Femur (tissue), 1 donor: Measurements from ENCODE around the gene PITPNB.
A peak's percentile ranks its signal among the peaks of the same experiment; 100 is the strongest.

ENCODE experiments used
- DNase-seq: peaks from one replicate; pipeline ENCODE4 v3.0.0-alpha.2; 2017

Gene PITPNB

GRCh38 chr22:27919222-27919941 lies at the start of gene PITPNB:
Gene PITPNB, minus strand, starts transcription at chr22:27919256. Its CDS starts 65 bp downstream, at chr22:27919191.
- DNase-seq = peak; percentile 99

GRCh38 chr22:27966168-27967064 lies 47.4 kb upstream of the PITPNB start:
- DNase-seq = no peak

DNA sequence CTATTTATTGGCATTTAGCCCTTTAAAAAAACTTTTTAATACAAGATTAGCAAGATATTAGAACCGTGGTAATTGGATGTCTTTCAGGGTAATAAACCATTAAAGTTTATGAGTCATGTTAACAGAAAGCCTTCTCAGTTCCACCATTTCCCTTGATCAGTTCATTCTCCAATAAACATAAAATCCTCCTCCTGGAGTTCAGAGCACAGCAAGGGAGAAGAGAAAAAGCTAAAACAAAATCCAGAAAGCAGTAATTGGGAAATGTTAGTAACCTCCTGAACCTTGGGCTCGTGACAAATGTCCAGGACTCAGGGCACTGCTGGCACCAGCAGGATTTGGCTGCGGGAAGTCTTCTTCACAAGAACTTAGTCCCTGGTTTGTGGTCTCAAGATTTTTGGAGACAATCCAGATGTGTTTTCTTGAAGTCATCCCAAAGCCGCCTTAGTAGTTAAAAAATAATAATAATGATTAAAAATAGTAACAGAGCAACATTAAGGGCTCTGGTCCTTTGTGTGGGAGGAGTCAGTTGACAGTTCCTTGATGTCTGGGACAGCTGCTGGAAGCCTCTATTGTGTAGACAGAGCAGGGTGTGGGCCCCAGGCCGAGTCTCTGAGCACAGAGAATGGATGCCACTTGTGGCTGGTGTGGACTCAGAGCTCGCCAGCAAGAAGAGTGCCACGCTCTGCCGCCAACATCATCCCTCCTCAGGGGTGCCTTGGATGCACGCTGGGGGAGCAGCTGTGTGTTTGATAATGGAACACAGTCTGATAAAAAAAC lies 43.4 kb upstream of the PITPNB start:
- peak; percentile 49 for DNase-seq

- DNase-seq = no peak
These were observed 42.6 kb upstream of the PITPNB start for GRCh38 chr22:27961680-27962079.

DNA sequence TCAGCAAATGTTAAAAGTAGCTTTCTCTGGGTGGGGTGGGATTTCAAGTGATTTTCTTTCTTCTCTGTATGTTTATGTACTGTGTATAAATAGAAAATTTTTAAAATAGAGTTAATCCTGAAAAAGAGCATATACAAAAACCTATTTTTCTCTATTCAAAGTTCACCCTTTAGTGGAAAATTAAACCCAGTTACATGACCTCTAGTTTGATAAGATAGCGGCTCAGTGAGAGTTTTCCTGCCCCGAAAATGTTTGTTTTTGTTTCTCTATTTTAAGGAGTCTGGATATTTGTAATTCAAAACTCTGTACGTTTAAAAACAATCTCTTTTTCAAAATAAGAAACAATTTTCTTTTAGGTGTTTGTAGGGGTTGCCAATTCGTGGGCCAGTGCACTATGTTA lies 42.1 kb upstream of the PITPNB start:
- DNase-seq = no peak

GRCh38 chr22:27959335-27960090 lies 40.5 kb upstream of the PITPNB start:
- no peak for DNase-seq

- no peak for DNase-seq
These were observed 33.7 kb upstream of the PITPNB start for GRCh38 chr22:27952779-27953178.

DNA sequence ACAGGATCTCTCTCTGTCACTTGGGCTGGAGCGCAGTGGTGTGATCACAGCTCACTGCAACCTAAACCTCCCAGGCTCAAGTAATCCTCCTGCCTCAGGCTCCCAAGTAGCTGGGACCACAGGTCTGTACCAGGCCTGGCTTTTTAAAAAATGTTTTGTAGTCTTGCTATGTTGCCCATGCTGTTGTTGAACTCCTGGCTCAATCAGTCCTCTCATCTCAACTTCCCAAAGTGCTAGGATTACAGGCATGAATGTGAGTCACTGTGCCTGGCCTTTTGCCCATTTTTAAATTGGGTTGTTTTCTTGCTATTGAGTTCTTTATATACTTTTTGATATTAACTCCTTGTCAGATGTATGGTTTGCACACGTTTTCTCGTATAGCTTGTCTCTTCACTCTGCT lies 33.0 kb upstream of the PITPNB start:
- DNase-seq = no peak

DNA sequence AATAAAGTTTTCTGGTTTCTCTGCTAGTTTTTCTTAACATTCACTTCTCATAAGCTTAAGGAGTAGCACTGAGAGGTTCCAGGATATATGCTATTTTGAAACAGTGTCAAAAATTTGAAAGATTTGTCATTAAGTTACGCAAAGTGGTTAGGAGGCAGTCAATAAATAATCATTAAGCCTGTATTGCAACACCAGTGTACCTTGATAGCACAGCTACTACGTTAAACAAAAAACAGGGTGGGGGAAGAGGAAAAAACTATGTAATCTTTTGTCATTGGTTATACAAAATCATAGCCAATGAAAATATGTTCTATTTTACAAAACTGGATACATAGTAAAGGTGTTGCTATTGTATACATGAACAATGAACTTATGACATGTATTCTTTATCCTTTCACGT lies 30.4 kb upstream of the PITPNB start:
- DNase-seq = no peak

GRCh38 chr22:27948569-27948968 lies 29.5 kb upstream of the PITPNB start:
- no peak for DNase-seq

DNA sequence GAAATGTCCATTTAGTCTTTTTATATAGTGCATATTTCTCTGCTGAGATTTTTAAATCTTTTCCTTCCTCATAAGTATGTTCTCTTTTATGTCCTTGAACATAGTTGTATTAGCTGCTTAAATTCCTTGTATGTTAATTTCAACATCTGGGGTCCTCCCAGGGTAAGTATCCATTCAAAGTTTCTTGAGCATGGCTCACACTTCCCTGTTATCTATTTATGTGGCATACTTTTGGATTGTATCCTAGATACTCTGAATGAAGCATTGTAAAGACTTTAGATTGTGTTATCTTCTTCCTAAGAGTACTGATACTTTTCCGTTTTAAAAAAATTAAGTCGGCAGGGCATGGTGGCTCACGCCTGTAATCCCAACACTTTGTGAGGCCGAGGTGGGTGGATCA lies 28.4 kb upstream of the PITPNB start:
- DNase-seq = no peak

GRCh38 chr22:27941143-27941542 lies 22.1 kb upstream of the PITPNB start:
- DNase-seq = no peak

DNA sequence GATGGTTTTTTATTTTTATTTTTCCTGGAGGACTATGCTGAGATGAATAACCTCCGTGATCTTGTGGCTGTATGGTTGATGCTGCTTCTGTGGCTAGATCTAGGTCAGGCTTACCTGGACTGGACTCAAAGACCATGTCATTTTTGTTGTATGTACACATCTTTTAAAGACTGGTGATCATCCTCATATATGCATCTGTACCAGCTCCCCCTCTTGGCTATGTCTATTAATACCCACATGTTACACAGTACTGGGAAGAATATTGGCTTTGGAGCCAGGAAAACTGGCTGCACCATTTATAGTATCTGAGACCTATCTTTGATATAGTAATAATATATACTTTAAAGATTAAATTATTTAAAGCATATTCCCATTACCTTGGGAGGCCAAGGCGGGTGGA lies 18.4 kb upstream of the PITPNB start:
- no peak for DNase-seq

DNA sequence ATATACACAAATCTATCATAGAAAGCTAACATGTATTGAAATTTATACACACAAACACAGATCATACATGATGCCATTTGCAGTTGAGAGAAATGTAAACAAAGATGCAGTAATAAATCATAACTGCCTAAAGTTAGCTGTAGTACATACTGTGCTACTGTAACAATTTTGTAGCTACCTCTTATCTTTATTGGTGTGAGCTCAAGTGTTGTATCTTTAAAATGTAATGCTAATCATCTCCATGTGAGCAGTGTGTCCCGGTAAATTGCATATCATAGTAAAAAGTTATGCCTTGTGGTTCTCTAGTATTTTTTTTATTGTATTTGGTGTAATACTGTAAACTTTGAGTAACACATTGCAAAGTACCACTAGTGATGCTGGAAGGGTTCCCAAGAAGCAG lies 16.8 kb upstream of the PITPNB start:
- no peak for DNase-seq

- no peak for DNase-seq
These were observed 15.0 kb upstream of the PITPNB start for GRCh38 chr22:27934069-27934468.

DNA sequence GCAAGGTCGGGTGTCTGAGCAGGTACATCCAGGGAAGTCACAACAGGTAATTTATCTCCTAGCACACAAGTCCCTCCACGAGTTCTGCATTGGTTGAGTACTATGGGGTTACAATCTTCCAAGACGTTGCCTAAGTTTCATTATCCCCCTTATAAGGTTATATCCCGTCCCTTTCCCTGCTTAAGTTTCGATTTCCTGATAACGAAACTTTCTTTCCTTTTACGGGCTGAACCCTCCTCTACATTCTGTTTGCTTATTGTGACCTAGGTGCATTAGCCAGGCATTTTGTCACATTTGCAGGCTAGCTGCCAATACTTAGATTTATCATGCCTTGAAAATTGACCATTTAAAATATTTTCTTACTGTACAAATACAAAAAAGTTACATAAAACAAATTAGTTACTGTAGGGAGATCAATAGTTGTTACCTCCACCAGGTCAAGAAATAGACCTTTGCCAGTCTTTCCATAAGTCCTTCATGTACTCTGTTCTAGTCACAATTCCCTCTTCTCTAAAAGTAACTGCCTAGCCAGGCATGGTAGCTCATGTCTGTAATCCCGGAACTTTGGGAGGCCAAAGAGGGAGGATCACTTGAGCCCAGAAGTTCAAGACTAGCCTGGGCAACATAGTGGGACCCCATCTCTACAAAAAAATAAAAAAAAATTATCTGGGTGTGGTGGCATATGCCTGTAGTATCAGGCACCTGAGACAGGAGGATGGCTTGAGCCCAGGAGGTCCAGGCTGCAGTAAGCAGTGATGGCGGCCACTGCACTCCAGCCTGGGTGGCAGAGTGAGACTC lies 14.3 kb upstream of the PITPNB start:
- DNase-seq = no peak

DNA sequence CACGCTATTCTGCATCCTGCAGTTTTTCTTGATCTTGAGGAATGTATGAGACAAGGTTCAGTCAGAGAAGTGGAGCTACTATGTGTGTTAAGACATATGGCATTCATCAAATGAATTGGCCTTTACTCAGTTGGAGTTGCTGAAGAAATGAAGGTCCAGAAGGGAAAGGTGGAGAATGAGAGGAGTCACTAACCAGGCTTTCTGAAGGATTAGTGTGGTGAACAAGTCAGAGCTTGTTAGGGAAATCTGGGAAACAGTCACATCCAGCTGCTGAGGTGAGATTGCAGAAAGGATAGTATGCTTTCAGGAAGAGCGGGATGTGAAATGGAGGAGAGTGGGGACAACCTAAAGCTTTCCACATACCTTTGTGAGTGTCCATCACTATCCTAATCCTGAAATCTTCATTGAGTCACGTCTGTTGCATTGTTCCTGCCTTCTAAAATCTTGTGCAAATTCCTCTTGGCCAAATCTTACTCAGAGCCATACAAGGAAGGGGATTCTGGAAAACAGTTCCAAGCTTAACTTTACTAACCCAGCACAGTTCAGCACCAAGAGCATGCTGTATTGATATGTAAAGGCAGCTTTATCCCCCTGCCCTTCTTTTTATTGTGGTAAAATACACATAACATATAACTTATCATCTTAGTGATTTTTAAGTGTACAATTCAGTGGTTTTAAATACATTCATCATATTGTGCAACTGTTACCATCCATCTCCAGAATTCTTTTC lies 11.4 kb upstream of the PITPNB start:
- no peak for DNase-seq

- DNase-seq = no peak
These were observed 8.6 kb upstream of the PITPNB start for GRCh38 chr22:27927608-27928007.

DNA sequence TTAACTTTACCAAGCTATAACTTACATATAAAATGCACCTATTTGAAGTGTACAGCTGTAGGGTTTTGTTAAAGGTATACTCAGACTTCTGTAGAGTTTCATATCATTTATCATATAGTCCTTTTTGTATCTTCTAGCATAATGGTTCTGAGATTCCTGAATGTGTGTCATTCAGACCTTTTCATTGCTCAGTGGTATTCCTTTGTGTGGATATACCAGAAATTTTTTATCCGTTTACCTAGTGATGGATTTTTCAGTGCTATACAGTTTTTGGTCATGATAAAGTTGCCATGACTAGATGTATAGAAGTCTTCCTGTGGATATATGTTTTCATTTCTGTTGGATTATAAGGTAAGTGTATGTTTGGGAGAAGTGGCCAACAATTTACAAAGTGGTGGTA lies 6.3 kb upstream of the PITPNB start:
- DNase-seq = no peak

DNA sequence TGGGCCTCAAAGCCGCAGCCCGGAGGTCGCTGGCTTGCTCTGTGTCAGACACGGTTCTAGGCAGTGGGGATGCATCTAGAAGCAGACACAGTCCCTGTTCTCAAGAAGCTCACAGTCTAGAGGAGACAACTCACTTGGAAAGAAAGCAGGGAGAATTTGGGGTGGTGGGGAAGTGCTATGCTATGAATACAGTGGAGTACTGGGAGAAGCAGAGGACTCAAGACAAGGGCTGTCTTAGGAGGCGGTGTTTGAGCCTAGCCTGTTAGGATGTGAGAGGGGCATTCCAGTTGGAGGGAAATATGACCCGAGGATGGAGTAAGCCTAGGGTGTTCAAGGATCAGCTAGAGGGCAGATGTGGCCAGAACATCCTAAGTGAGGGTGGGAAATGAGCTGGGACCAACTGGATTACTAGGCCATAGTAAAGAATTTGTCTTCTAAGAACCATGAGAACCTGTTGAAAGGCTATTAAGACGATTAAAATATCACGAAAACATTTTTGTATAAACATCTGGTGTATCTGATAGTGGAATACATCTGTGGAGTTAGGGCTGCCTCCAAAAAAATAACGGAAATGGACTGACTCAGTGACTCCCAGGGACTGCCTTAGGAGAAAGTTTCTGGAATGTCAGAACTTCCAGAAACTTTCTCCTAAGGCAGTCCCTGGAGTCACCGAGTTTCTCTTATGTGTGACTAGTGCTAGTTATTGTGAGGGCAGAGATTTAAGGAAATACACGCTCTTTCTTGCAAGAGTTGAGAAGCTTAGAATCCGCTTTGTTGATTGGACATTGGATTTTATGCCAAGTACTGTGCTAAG lies 1.1 kb upstream of the PITPNB start:
- peak; percentile 75 for DNase-seq
